Measurements from ENCODE around the gene GLB1L.
A peak's percentile ranks its signal among the peaks of the same experiment; 100 is the strongest.

GLB1L gene

GRCh38 chr2:219252570-219252899, 7.3 kb upstream of the GLB1L start:
- DNase-seq, result no peak

GRCh38 chr2:219252084-219252483, 6.8 kb upstream of the GLB1L start:
- DNase-seq, result no peak

GRCh38 chr2:219251656-219252055, 6.4 kb upstream of the GLB1L start:
- DNase-seq, result no peak

DNA sequence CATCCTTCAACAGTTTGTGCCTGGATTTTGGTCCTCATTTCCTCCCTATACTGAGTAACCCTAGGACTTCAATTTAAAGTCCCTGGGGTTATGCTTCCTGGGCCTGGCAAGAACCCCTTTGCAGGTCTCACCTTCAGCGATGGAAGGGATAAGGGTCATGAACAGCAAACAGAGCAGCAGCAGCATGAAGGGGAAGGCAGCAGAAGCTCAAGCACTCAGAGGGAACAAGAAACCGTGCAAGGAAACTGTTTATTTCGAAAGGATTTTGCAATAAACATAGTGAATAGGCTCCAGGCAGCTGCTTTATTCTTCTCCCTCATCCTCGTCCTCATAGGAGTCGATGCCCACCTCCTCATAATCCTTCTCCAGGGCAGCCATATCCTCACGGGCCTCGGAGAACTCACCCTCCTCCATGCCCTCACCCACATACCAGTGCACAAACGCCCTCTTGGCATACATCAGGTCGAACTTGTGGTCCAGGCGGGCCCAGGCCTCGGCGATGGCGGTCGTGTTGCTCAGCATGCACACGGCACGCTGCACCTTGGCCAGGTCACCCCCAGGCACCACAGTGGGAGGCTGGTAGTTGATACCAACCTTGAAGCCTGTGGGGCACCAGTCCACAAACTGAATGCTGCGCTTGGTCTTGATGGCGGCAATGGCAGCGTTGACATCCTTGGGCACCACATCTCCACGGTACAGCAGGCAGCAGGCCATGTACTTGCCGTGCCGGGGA, 5.0 kb upstream of the GLB1L start:
- no peak for DNase-seq

DNA sequence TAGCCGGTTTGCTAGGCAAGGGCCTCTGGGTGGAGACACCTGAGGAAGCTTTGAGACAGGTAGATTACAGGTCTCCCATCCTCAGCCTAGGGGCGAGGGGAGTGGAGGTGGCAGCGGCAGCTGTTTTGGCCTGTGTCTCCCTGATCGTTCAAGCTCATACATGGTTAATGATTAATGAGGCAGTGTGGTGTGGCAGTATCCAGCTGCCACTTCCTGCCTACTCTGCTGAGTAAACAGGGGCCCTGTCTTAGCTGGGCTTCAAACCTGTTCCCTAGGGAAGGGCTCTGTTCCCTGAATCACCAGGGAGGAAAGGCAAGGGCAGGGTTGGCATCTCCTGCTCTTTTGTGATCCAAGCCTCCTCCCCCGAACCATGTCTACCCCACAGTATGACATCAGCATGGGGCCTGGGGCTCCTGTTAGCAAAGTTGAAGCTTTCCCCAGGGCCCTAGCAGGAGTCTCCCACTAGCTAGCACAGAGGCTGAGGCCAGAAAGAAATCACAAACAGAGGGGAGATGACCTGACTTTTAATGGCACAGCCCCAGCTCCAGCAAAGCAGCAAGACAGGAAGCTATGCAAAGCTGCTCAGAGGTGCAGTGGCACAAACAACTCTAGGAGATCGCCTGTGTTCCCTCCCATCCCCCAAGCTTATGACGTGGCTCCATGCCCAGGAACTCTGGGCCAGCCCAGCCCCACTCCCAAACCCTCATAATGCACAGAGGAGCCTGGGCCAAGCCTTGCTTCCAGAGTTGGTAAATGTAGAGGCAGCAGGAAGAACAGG, 4.1 kb upstream of the GLB1L start:
- DNase-seq, result no peak

DNA sequence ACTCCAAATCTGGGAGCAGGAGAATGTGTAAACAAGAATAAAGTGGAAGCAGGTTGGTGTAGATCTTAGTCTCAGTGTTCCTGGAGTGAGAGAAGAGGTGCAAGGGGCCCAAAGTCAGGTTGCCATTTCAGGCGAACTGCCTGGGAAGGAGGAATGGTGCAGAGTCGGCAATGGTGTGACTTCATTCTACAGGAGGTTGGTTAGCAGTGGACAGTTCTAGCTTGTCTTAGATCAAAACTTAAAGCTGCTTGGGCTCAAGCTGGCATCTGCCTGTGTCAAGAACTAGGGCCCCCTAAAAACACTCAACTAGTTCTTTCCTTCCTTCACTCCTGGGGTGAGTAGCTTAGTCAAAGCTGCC, 3.6 kb upstream of the GLB1L start:
- DNase-seq, result no peak

DNA sequence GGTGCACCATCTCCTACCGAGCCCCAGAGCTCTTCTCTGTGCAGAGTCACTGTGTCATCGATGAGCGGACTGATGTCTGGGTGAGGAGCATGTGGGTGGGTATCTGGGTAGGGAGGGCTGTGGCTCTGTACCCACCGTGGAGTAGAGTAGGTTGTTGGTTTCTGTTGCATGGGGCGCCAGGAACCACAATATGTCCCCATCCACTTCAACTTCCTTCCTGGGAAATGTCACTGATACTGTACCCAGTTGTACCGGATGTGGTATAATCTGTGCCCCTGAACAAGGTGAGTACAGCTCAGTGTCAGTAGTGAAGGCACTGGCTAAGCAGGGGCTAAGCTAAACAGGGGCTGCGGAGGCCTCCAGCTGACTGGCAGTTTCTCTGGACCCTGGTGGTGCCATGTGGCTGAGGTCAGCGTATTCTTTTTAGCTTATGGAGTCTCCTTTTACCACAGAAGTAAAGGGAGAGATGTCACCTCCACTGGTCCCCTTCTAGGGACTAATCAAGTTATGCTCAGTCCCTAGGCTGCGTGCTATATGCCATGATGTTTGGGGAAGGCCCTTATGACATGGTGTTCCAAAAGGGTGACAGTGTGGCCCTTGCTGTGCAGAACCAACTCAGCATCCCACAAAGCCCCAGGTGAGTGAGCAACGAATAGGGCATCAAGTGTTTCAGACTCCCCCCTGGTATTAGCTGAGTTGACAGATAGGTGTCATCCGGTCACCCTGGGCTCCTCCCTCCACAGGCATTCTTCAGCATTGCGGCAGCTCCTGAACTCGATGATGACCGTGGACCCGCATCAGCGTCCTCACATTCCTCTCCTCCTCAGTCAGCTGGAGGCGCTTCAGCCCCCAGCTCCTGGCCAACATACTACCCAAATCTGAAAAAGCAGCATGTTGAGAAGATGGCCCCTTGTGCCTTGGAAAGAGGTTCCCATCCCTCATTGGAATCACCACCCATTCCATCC, 2.7 kb upstream of the GLB1L start:
- no peak for DNase-seq

DNA sequence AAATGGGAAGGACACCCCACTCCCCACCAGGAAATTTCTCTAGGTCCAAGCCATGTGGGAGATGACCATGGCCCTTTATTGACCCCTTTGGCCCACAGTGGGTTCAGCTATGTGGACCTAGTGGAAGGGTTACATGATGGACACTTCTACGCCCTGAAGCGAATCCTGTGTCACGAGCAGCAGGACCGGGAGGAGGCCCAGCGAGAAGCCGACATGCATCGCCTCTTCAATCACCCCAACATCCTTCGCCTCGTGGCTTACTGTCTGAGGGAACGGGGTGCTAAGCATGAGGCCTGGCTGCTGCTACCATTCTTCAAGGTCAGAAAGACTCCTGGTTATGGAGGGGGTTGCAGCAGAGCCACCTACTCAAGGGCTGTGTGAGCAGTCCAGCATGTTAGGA, 1.3 kb upstream of the GLB1L start:
- no peak for DNase-seq

- DNase-seq, result no peak
These were observed 621 bp upstream of the GLB1L start for GRCh38 chr2:219245899-219246230.

- no peak for DNase-seq
These were observed 476 bp downstream of the GLB1L start for GRCh38 chr2:219244789-219245147.

DNA sequence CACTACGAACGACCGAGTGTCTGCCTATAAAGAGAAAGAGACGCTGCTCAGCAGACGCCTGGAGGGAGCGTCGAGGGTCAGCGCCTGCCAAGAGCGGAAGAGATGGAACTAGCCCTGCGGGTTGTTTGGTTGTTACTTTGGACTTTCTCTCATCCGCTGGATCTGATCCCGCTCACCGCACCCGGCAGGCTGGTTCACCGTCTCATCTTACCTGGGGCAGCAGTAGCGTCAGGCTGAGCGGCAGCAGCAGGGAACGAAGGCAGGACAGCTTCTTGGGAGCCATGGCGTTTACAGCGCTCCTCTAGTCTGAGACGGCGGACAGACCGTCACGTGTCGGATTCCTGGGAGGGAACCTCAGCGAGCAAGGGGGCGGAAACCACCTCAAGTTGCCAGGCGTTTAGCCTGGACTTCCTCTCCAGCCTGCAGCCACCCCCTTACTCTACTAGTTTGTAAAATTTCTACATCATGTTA, 1.9 kb downstream of the GLB1L start:
- DNase-seq, result no peak

- DNase-seq, result no peak
These were observed 10.9 kb downstream of the GLB1L start for GRCh38 chr2:219234331-219234730.

GRCh38 chr2:219230059-219230540, 15.1 kb downstream of the GLB1L start:
- no peak for DNase-seq

GRCh38 chr2:219229305-219230058, 15.8 kb downstream of the GLB1L start, which contains the start of the genes ANKZF1 and ATG9A:
TSS of gene ANKZF1 (plus strand) at chr2:219229806. CDS start at chr2:219230258, 452 bp downstream.
TSS of gene ATG9A (minus strand) at chr2:219229636. CDS start at chr2:219228024, 1,612 bp downstream.
- peak; percentile 93 to 98 for DNase-seq

- peak in 1 of 2 experiments; percentile 29 for DNase-seq
These were observed 16.3 kb downstream of the GLB1L start for GRCh38 chr2:219228911-219229304.

DNA sequence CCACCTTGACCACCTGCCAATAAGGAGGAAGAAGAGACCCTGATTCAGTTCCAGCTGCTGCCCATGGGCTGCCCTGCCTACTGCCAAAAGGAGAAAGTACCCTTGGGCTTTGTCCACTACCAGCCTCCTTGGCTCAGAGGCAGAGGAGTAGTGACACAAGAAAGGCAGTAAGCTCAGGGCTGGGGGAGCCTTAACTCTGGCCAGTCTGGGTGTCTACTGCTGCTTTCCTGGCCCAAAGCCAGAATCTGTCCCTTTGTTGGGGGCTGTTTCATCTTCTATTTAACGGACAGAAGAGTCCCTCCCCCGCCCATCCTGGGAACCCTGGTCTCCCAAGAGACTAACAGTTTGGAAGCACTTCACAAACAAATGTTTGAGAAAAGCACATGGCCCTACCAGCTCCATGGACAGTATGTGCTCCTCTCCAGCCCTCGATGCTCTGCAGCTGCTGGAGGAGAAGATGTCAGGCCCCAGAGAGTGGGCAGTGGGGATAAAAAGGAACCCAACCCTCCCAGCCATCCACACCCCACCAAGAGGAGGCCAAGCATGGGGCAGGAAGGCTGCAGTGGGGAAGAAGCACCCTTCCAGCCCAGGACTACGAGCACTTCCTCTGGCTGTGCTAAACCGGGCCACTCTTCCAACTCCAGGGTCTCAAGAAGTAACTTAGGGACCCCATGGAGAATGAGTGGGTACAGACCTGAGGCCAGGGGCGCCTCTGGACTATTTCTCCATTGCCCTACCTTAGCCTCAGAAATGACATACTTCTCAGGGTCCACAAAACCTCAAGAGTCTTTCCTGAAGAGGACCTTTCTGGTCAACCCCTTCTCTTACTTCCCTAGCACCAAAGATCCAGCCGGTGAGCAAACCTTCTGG, 17.0 kb downstream of the GLB1L start:
- DNase-seq, result no peak

GRCh38 chr2:219225350-219225749, 19.9 kb downstream of the GLB1L start:
- DNase-seq, result no peak

GRCh38 chr2:219223831-219224610, 21.2 kb downstream of the GLB1L start:
- no peak for DNase-seq

GRCh38 chr2:219221957-219222518, 23.2 kb downstream of the GLB1L start:
- no peak for DNase-seq

All from cerebellar nuclear complex (tissue), 1 donor.